ENCODE results near the gene TPST1. TPM values are rescaled to one million over a fixed set of nuclear protein-coding genes. Genes with fewer than 3 reads are reported as not detected.

Gene TPST1
- total and polyA plus RNA-seq, 9 of the 15 experiments (the other 6 are each of a cell fraction or from before 2014, with no cell fraction given), result 0.15 to 2.2 (median 0.53) TPM

- TF ChIP-seq ZNF655 (CRISPR knock-in tag; IDR thresholded peaks at IDR 0.05) (no peak), KLF6 (CRISPR knock-in tag; IDR thresholded peaks at IDR 0.05; ENCODE audit: borderline replicate concordance) (no peak), ARHGAP35 (IDR thresholded peaks at IDR 0.05; ENCODE audit: partially characterized antibody) (no peak), ZNF584 (CRISPR knock-in tag; IDR thresholded peaks at IDR 0.05; ENCODE audit: low read depth) (no peak), MEF2D (tag; conservative IDR thresholded peaks at IDR 0.05; ENCODE audit: low read depth) (0 out of 2 replicates have a peak, but pooled peaks have one; percentile 39), ZNF740 (CRISPR knock-in tag; IDR thresholded peaks at IDR 0.05) (no peak), ZNF740 (tag; IDR thresholded peaks at IDR 0.05) (no peak), NELFE (IDR thresholded peaks at IDR 0.05; ENCODE audit: insufficient read depth, insufficient read length) (no peak), RBM14 (IDR thresholded peaks at IDR 0.05; ENCODE audit: borderline replicate concordance, insufficient read depth, low read depth, low read length) (no peak), ATF4 (CRISPR knock-in tag; IDR thresholded peaks at IDR 0.05) (peak; percentile 80; the same call in 1 of the 2 replicates), L3MBTL2 (IDR thresholded peaks at IDR 0.05) (no peak), RBM17 (IDR thresholded peaks at IDR 0.05; ENCODE audit: borderline replicate concordance, low read depth, low read length) (no peak), SMARCA4 (IDR thresholded peaks at IDR 0.05) (peak; percentile 45; the same call in 1 of the 2 replicates), TFAP4 (CRISPR knock-in tag; IDR thresholded peaks at IDR 0.05; ENCODE audit: borderline replicate concordance) (no peak), KLF16 (IDR thresholded peaks at IDR 0.05) (no peak), ZNF589 (CRISPR knock-in tag; IDR thresholded peaks at IDR 0.05; ENCODE audit: low read depth) (no peak), PATZ1 (CRISPR knock-in tag; IDR thresholded peaks at IDR 0.05; ENCODE audit: borderline replicate concordance) (no peak), CEBPB (tag; IDR thresholded peaks at IDR 0.05) (peak; percentile 77), AFF4 (CRISPR knock-in tag; IDR thresholded peaks at IDR 0.05) (no peak)
These were observed 45.6 kb downstream of the TPST1 start (continued) for GRCh38 chr7:66250711-66251110.

Data from K562 (cell line).